WTC11 (cell line): ENCODE results near the gene IL17RC. TPM values are rescaled to one million over a fixed set of nuclear protein-coding genes. Genes with fewer than 3 reads are reported as not detected.

Experiments used
- AFF4 ChIP-seq: sonication (generic); formaldehyde crosslinking; IDR thresholded peaks from 2 replicates; pipeline ENCODE4 v1.8.1; 2023; ENCODE audit warnings: mild to moderate bottlenecking, missing genetic modification reagents, borderline replicate concordance
- AR ChIP-seq: fragments of 250-450 bp; sonication (Bioruptor Pico); IDR thresholded peaks from 2 replicates; pipeline ENCODE4 v1.9.0; 2021; ENCODE audit warnings: mild to moderate bottlenecking
- ATF6 ChIP-seq: sonication (generic); formaldehyde crosslinking; IDR thresholded peaks from 2 replicates; pipeline ENCODE4 v1.8.1; 2023; ENCODE audit warnings: mild to moderate bottlenecking, missing genetic modification reagents
- CREM ChIP-seq: sonication (generic); formaldehyde crosslinking; IDR thresholded peaks from 2 replicates; pipeline ENCODE4 v1.8.1; 2022; ENCODE audit warnings: mild to moderate bottlenecking, missing genetic modification reagents, moderate library complexity
- E2F4 ChIP-seq: sonication (generic); formaldehyde crosslinking; IDR thresholded peaks from 2 replicates; pipeline ENCODE4 v1.8.1; 2022; ENCODE audit warnings: low read depth, mild to moderate bottlenecking, moderate library complexity, missing genetic modification reagents, borderline replicate concordance
- EMX1 ChIP-seq: fragments of 250-450 bp; sonication (Bioruptor Pico); IDR thresholded peaks from 2 replicates; pipeline ENCODE4 v1.8.0; 2021; ENCODE audit warnings: mild to moderate bottlenecking
- ESRRA ChIP-seq: sonication (generic); formaldehyde crosslinking; IDR thresholded peaks from 2 replicates; pipeline ENCODE4 v1.8.1; 2022; ENCODE audit warnings: mild to moderate bottlenecking, missing genetic modification reagents, borderline replicate concordance
- JUN ChIP-seq: sonication (generic); formaldehyde crosslinking; IDR thresholded peaks from 2 replicates; pipeline ENCODE4 v1.8.0; 2023; ENCODE audit warnings: mild to moderate bottlenecking, missing genetic modification reagents
- MXD4 ChIP-seq: fragments of 250-450 bp; sonication (Bioruptor Pico); IDR thresholded peaks from 2 replicates; pipeline ENCODE4 v1.8.0; 2021; ENCODE audit warnings: mild to moderate bottlenecking, moderate library complexity, borderline replicate concordance
- MYBL2 ChIP-seq: sonication (generic); formaldehyde crosslinking; IDR thresholded peaks from 2 replicates; pipeline ENCODE4 v1.8.1; 2023; ENCODE audit warnings: mild to moderate bottlenecking, moderate library complexity, missing genetic modification reagents
- NFATC4 ChIP-seq: fragments of 250-450 bp; sonication (Bioruptor Pico); IDR thresholded peaks from 2 replicates; pipeline ENCODE4 v1.9.0; 2021; ENCODE audit warnings: mild to moderate bottlenecking
- NFE2L1 ChIP-seq: sonication (generic); formaldehyde crosslinking; IDR thresholded peaks from 2 replicates; pipeline ENCODE4 v1.8.1; 2023; ENCODE audit warnings: missing genetic modification reagents
- NR3C1 ChIP-seq: sonication (generic); formaldehyde crosslinking; conservative IDR thresholded peaks from 2 replicates; pipeline ENCODE4 v1.8.1; 2023; ENCODE audit warnings: low read depth, mild to moderate bottlenecking, missing genetic modification reagents
- RORB ChIP-seq: fragments of 250-450 bp; sonication (Bioruptor Pico); IDR thresholded peaks from 2 replicates; pipeline ENCODE4 v1.9.0; 2021; ENCODE audit warnings: mild to moderate bottlenecking
- SMAD3 ChIP-seq: sonication (generic); formaldehyde crosslinking; IDR thresholded peaks from 2 replicates; pipeline ENCODE4 v1.8.0; 2022; ENCODE audit warnings: missing genetic modification reagents, mild to moderate bottlenecking, borderline replicate concordance
- SP1 ChIP-seq: sonication (generic); formaldehyde crosslinking; conservative IDR thresholded peaks from 2 replicates; pipeline ENCODE4 v1.8.1; 2022; ENCODE audit warnings: missing genetic modification reagents
- ZNF138 ChIP-seq: sonication (generic); formaldehyde crosslinking; conservative IDR thresholded peaks from 2 replicates; pipeline ENCODE4 v1.8.1; 2022; ENCODE audit warnings: mild to moderate bottlenecking, moderate library complexity, missing genetic modification reagents
- ZNF281 ChIP-seq: sonication (generic); formaldehyde crosslinking; IDR thresholded peaks from 2 replicates; pipeline ENCODE4 v1.8.0; 2023; ENCODE audit warnings: mild to moderate bottlenecking, missing genetic modification reagents
- ZNF317 ChIP-seq: sonication (generic); formaldehyde crosslinking; IDR thresholded peaks from 2 replicates; pipeline ENCODE4 v1.8.1; 2023; ENCODE audit warnings: low read depth, mild to moderate bottlenecking, moderate library complexity, missing genetic modification reagents, borderline replicate concordance
- total RNA-seq: library from RNA; stranded (reverse); gene quantifications from 3 replicates; pipeline ENCODE4 v1.2.3, GENCODE V29; 2021
- TF ChIP-seq, protein P1 (sequence below): sonication (generic); formaldehyde crosslinking; IDR thresholded peaks from 2 replicates; pipeline ENCODE4 v1.8.1; 2023; ENCODE audit warnings: mild to moderate bottlenecking, missing genetic modification reagents, moderate library complexity
- TF ChIP-seq, protein P2 (sequence below): sonication (generic); formaldehyde crosslinking; IDR thresholded peaks from 2 replicates; pipeline ENCODE4 v1.8.1; 2023; ENCODE audit warnings: mild to moderate bottlenecking, moderate library complexity, missing genetic modification reagents
- TF ChIP-seq, protein P3 (sequence below): sonication (generic); formaldehyde crosslinking; IDR thresholded peaks from 2 replicates; pipeline ENCODE4 v1.8.0; 2022; ENCODE audit warnings: mild to moderate bottlenecking, missing genetic modification reagents

The IL17RC gene
- total RNA-seq, 1 experiment from 2014 or later, result 10.1 TPM

DNA sequence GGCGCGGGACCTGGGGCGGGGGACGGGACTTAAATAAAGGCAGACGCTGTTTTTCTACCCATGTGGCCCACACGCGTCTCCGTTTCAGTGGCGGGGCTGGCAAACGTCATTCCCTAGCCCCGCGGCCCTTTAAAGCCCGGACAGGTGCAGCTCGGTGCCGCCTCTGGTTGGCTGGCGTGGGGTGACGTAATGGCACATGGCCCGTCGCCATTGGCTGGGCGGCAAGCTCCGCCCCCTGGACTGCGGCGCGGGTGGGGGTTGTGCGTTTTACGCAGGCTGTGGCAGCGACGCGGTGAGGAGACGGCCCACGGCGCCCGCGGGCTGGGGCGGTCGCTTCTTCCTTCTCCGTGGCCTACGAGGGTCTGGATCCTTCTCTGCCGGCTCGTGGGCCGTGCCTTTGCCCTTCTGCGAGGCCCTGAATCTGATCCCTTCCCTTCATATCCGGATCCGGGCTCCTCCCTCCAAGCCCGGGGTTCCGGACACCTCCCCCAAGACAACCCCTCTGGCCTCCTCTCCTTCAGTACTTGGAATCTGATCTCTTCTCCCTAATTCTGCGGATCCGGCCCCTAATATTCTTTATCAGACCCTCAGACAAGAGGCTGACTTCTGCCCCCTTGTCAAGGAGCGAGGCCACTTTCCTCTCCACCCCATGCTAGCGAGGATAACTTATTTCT lies 16.8 kb downstream of the IL17RC start, which contains the start of gene CRELD1 (continued):
- TF ChIP-seq ZNF281 (CRISPR knock-in tag) (peak; percentile 89; the same call in 1 of the 2 replicates), ATF6 (CRISPR knock-in tag) (no peak), AR (CRISPR knock-in tag) (no peak), SMAD3 (no peak), SP1 (peak; percentile 83), ZNF138 (CRISPR knock-in tag) (no peak), E2F4 (CRISPR knock-in tag) (no peak), NFE2L1 (CRISPR knock-in tag) (no peak), NR3C1 (CRISPR knock-in tag) (no peak), AFF4 (no peak), NFATC4 (CRISPR knock-in tag) (no peak), MYBL2 (CRISPR knock-in tag) (peak; percentile 60; the same call in 1 of the 2 replicates), JUN (CRISPR knock-in tag) (no peak; the same call in 1 of the 2 replicates), MXD4 (CRISPR knock-in tag) (no peak), RORB (CRISPR knock-in tag) (no peak), ZNF317 (CRISPR knock-in tag) (no peak), ESRRA (CRISPR knock-in tag) (peak; percentile 84; the same call in 1 of the 2 replicates), EMX1 (CRISPR knock-in tag) (no peak), CREM (CRISPR knock-in tag) (peak; percentile 88)
- TF ChIP-seq, protein P1, sequence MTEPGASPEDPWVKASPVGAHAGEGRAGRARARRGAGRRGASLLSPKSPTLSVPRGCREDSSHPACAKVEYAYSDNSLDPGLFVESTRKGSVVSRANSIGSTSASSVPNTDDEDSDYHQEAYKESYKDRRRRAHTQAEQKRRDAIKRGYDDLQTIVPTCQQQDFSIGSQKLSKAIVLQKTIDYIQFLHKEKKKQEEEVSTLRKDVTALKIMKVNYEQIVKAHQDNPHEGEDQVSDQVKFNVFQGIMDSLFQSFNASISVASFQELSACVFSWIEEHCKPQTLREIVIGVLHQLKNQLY (CRISPR knock-in tag), result no peak
- TF ChIP-seq, protein P2, sequence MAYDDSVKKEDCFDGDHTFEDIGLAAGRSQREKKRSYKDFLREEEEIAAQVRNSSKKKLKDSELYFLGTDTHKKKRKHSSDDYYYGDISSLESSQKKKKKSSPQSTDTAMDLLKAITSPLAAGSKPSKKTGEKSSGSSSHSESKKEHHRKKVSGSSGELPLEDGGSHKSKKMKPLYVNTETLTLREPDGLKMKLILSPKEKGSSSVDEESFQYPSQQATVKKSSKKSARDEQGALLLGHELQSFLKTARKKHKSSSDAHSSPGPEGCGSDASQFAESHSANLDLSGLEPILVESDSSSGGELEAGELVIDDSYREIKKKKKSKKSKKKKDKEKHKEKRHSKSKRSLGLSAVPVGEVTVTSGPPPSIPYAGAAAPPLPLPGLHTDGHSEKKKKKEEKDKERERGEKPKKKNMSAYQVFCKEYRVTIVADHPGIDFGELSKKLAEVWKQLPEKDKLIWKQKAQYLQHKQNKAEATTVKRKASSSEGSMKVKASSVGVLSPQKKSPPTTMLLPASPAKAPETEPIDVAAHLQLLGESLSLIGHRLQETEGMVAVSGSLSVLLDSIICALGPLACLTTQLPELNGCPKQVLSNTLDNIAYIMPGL (CRISPR knock-in tag), result no peak
- TF ChIP-seq, protein P3, sequence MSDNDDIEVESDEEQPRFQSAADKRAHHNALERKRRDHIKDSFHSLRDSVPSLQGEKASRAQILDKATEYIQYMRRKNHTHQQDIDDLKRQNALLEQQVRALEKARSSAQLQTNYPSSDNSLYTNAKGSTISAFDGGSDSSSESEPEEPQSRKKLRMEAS, result peak; percentile 89
